Adipose tissue (tissue), 3 donors: Measurements from ENCODE around the gene MAPK1IP1L. TPM values are rescaled to one million over a fixed set of nuclear protein-coding genes. Genes with fewer than 3 reads are reported as not detected.

ENCODE experiments used
- H3K27ac ChIP-seq: one replicate; pipeline ENCODE4 v1.5.1; 2013; ENCODE audit warnings: low read depth, low read length
- WGBS, 3 donors: extraction: QIAGEN DNeasy Blood & Tissue Kit; methylation state at CpG; one replicate each; pipeline ENCODE4 v1.1.7; 2013; 5-methylcytosine and 5-hydroxymethylcytosine counted together
- polyA plus RNA-seq, 3 donors: library from polyadenylated mRNA; stranded (reverse); fragments of 200-250 nt; gene quantifications; one replicate each; pipeline ENCODE4 v1.2.3, GENCODE V29; 2013
- donor health status: healthy with polysubstance abuse.
- donor health status: Bipolar disorder and iron deficiency.
- donor health status: healthy.

MAPK1IP1L gene
- polyA plus RNA-seq, 3 donors = 19.5 to 53.3 (median 36.7) TPM

DNA sequence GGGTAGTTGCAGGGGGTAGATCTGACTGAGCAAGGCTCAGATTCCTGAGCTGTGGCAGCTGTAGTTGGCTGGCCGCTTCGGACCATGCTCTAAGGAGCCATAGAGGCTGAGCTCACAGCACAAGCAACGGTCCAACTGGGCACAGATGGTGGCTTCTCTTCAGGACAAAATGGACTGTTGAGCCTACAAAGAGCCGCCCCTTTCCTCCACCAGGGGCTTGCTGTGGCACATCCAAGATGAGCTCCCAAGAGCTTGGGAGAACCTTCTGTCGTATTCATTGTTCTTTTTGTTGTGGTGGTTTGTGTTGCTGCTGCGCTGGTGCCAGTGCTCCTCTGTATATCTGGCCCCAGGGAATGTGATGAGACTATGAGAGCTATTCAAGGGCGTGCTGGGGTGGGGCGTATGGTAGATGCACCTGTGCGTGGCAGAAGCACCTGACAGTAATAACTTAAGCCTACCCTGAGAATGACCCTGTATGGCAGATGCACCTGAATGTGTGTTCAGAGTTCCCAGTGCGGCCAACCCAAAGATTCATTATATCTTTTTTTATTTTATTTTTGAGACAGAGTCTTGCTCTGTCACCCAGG, 59.8 kb downstream of the MAPK1IP1L start:
- no peak overlapping the region for H3K27ac ChIP-seq
- WGBS, 3 donors = 89 to 98% (median 98%) methylated on average over 10 of the region's 10 CpGs

DNA sequence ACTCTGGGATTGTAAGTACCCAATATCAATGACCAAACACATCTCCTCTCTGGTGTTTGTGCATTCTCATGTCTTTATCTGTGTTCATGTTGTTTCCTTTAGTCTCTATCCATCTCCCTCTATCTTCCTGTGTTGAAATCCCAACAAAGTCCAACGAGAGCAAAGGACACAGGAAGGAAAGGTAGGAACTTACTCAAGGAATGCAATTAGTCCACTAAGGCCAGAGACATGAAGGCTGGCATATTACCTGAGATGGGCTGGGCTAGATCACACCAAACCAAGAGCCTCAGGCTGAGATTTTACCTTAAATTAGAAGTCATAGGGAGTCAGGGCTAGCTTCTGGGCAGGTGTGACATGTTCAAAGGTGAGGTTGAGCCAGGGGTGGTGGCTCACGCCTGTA, 63.3 kb downstream of the MAPK1IP1L start:
- H3K27ac ChIP-seq = no peak overlapping the region
- 67 to 85% (median 68%) methylated on average over 2 of the region's 2 CpGs for WGBS, 3 donors

DNA sequence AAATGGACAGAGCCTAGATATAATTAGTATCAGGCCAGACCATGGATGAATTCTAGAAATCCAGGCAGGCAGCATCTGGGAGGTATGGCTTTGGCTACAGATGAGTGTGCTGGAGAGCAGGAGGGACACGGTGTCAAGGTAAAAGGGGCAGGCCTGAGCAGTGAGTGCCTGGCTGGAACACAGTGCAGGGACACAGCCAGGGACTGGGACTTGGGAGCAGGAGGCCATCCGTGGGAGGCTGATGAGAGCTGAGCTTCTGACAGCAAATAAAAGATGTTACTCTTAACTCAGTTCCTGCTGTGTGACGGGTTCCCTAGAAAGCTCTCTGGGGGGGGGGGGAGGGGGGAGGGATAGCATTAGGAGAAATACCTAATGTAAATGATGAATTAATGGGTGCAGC, 64.0 kb downstream of the MAPK1IP1L start:
- no peak overlapping the region for H3K27ac ChIP-seq
- whole genome bisulfite sequencing, 3 donors = 30 to 65% (median 61%) methylated on average over 2 to 3 of the region's 3 CpGs

DNA sequence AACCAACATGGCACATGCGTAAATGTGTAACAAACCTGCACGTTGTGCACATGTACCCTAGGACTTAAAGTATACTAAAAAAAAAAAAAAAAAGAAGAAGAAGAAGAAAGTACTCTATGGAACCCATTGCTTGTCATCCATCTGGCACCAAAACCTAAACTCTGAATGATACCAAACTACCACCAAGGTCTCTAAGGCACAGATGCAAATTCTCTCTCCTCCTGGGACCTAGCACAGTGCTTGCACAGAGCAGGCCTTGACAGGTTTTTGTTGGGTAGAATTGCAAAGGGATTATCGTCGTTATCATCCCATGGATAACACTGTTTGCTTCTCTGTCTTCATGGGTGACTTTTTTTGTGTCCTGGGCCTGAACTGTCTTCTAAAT, 64.4 kb downstream of the MAPK1IP1L start:
- WGBS, 3 donors = 68 to 91% (median 84%) methylated on average over 4 of the region's 4 CpGs
- H3K27ac ChIP-seq = no peak overlapping the region

DNA sequence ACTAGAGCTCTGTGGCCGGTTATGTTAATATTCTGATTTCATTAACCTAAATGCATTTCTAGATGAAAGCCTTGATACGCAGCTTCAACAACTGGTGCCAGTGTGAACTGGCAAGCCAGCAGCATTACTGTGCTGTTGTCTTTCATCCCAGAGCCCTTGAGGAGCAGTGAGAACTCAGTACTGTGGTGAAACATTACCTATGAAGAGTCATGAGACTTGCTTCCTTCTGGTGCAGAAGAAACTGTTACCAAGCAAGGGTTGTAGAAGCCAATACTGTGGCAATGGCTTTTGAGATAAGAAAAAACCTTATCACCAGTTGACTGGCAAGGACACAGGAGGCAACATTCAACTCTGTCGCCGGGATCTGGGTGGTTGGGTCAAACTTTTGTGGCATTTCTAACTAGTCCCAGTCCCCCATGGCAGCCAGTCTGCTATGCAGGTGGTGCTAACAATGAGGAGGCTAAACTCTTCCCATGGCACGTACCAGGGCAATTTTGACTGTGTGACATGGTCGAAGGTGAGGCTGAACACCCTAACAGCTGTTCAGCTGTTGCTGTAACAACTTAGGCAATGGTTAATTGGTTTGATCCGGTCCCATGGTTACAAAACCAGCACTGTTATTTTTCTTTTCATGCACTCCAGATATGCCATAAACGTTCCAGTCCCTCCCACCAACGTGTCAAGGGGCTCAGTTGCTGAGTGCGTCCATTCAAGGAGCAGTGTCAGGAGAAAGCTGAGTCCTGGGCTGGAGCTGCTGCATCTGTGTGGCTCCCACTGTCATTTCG, 65.0 kb downstream of the MAPK1IP1L start:
- no peak overlapping the region for H3K27ac ChIP-seq

GRCh38 chr14:55117803-55118441, 66.5 kb downstream of the MAPK1IP1L start:
- 49 to 87% (median 63%) methylated on average over 7 of the region's 7 CpGs for WGBS, 3 donors
- H3K27ac ChIP-seq = no peak overlapping the region

More for the DNA sequence above, 65.0 kb downstream of the MAPK1IP1L start:
- 31 to 75% (median 69%) methylated on average over 11 of the region's 11 CpGs for WGBS, 3 donors

DNA sequence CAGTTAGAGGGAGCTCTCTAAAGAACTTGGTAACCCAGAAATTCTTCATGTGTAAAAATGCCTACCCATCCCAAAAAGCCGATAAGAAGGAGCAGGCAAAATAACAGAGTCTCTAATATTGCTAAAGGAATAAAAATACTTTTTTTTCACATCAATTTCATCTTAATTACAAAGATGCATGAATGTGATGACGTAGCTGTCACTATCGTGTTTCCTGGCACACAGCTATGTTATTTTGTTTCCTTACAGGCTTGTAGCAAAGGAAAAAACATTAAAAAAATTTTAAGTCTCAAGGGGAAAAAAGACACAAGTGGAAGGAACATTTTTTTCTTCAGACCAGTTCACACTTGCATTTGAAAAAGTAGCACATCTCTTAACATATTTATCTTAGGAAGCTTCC, 67.3 kb downstream of the MAPK1IP1L start:
- H3K27ac ChIP-seq = no peak overlapping the region
- WGBS, 3 donors = 35 to 57% (median 45%) methylated on average over 3 of the region's 3 CpGs

Other genes starting within 250 kb of the MAPK1IP1L start
- 10 to 100 TPM in 1 of 3 donors, 1 to 10 TPM in 2; 3.6 to 19.6 (median 9.6) TPM for gene GCH1, start 148.8 kb upstream of the MAPK1IP1L start, polyA plus RNA-seq
- under 1 TPM; 0.49 to 0.90 (median 0.59) TPM for gene WDHD1, start 24.5 kb upstream of the MAPK1IP1L start, polyA plus RNA-seq
- gene SOCS4, start 24.4 kb upstream of the MAPK1IP1L start, polyA plus RNA-seq = 10 to 100 TPM in 1 of 3 donors, 1 to 10 TPM in 2; 2.0 to 10.9 (median 5.9) TPM
- 100 to 1,000 TPM in 2 of 3 donors, 10 to 100 TPM in 1; 53.5 to 565 (median 547) TPM for gene LGALS3, start 77.6 kb downstream of the MAPK1IP1L start, polyA plus RNA-seq
- under 1 TPM in 2 of 3 donors, not detected in 1; 0.10 to 0.12 TPM for gene DLGAP5, start 139.9 kb downstream of the MAPK1IP1L start, polyA plus RNA-seq
- 1 to 10 TPM; 4.9 to 7.8 (median 6.6) TPM for gene FBXO34, start 219.8 kb downstream of the MAPK1IP1L start, polyA plus RNA-seq